Left renal pelvis (tissue), 4 donors: Measurements from ENCODE around the gene AGTRAP. TPM values are rescaled to one million over a fixed set of nuclear protein-coding genes. Genes with fewer than 3 reads are reported as not detected.

Source experiments
- DNase-seq, 4 donors: peaks; one replicate each; pipeline ENCODE4 v3.0.0-alpha.2; 2013; ENCODE audit warnings: low read depth in 4 of 4, low spot score in 3 of 4
- polyA plus RNA-seq, 4 donors: library from polyadenylated mRNA; unstranded; fragments of 120-200 nt; gene quantifications; one replicate each; pipeline ENCODE4 v1.2.1, GENCODE V29; 2013; ENCODE audit not compliant: insufficient read length in 4 of 4

AGTRAP gene
- polyA plus RNA-seq, 4 donors = 19.1 to 49.3 (median 38.9) TPM

DNA sequence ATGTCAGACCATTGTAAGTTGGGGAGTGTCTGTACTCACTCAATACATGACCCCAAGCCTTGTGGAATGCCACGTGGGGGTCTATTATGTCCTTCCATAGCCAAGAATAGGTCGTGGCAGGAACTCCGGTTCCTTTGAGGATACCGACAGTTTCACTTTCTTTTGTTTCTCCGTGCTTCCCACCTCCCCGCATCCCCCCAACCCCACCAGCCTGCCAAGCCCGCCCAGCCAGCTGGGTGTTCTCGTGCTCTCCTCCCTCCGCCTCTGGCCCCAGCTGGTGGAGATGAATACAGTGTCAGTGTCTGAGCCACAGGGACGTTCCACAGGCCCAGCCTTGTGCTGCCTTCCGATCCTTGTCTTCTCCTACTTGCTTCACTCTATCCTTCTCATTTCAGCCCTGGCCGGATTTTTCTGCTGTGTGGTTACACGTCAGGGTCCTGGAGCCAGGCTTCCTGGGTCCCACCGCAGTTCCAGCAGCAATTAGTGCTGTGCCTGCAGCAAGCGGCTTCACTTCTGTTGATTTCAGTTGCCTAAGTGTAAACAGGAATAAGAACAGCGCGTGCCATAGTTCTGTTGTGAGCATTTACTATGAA is 4.1 kb upstream of the AGTRAP start:
- peak in 1 of 4 donors; percentile 57 for DNase-seq

DNA sequence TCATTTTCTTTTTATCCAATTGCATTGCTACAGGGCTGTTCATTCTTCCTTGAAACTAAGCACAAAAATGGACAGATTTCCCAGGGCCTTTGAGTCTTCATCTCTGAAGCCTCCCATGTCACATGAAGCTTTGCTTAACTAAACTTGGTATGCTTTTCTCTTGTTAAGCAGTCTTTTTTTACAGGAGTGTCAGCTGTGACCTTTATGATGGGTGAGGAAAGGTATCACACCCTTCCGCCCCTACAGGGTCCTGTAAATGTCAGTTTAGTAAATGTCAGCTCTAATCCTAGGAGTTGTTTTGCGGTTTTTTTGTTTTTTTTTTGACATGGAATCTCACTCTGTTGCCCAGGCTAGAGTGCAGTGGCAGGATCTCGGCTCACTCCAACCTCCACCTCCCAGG is 2.6 kb upstream of the AGTRAP start:
- no peak for DNase-seq

DNA sequence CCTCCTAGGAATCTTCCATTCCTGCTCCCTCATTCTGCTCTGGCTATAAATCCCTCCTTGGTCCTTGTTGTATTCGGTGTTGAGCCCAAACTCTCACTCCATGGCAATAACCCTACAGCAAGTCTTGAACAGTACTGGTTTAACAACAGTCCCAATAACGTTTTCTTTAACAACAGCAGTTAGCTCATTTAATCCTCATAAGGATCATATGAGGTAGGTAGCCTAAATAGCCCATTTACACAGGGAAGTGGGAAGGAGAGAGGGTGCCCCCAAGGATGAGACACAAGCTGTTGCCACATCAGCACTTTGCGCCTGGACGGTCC is 444 bp upstream of the AGTRAP start:
- no peak for DNase-seq

DNA sequence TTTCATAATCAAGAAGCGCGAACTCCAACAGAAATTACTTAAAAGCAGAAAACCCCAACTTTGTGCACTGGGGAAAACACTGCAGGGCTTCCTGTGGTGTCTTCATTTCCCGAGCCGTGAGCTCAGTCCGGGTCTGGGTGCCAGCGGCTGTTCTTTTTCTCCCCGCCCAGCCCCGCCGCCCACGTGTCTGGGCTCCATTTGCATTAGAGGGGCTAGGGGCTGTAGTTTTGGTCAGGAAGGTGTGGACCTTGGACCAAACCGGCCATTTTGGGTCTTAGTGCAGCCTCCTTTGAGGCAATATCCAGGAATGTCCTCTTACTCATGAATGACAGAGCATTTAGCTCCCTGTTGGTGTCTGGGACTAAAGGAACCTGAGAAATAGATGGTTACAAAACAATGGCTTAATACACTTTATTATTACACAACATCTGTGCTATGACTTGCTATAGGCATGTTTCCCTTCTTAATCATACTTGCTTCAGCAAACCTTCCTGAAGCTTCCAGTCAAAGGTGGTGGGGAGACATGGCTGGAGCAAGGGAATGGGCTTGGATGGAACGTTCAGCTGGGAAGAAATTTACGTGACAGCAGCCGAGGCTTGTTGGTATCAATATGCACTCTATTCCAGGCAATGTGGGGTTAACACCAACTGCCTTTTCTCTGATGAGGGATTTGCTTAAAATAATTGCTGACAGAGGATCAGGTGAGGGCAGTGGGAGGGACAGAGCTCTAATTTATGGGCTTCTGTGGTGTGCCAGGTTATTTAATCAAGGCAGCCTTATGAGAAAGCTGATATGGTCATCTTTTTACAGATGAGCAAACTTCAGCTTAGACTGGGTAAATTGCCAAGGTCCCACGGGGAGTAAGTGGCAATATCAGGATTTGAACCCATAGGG is 1.1 kb downstream of the AGTRAP start:
- DNase-seq = no peak

DNA sequence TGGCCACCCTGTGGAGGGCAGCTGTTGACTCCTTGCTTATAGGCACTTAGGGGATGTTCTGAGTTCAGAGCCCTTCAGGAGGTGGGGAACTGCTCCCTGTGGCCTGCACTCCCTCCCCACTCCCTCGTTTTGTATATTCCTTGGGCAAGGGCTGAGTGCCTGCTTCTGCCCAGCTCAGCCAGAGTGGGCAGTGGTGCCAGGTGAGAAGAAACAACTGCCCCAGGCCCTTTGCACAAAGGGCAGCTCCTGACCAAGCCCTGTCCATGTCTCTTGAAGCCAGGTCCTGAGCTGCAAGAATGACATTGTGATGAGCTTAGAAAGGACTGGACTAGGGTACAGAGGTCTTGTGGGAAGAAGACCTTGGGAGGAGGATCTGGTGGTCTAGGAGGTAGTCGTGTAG is 2.2 kb downstream of the AGTRAP start:
- no peak for DNase-seq

DNA sequence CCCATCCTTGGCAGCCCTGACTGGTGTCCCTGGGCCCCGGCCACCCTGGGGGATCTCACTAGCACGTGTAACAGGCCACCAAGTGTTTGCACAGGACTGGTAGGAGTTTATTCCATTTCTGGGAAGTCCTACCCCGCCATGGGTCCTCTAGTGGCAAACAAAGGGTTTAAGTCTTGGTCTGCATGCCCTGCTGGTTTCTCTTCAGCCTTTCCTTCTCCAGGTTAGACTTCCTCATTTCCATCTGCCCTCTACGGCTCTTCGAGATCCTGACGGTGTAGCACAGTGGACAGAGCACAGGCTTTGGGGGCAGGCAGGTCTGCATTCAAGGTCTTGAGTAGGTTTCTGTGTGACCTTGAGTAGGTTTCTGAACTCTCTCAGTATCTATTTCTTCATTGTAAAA is 2.8 kb downstream of the AGTRAP start:
- no peak for DNase-seq

DNA sequence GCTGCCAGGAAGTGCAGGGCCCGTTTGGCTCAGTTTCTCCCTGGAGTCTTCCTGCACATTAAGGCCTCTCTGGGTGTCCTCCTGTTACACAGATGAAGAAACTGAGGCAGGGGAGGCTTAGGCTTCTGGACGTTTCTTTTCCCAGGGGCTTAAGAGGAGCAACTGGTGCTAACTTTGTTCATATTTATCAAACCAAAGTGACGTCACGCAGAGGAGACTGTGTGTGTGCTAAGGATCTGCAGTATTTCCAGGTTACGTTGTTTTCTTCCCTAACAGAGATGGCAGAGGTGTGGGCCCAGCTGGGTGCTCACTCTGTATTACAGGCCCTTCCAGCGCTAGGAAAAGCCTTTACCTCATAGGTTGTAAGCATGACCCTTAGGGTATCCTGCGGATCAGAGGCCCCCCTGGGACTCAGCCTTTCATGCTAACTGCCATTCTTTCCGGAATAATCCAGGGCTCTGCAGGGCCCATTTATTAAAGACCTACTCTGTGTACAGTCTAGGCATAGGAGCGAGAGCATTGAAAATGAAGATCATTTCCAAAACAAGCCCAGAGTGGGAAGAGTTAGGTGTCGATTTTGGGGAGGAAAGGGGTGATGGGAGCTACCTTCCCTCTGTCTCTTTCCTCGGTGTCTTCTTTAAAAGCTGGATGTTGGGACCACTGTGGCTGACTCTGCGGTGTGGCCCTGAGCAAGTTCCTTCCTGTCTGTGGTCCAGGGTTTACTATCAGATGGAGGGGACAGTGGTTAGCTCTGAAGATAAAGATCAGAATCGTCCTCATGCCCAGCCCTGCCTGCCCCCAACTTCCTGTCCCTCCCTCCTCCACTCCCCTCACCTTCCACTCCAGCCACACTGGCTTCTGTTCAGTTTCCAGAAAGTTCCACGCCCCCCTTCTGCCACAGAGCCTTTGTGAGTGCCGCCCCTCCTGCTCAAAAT is 4.6 kb downstream of the AGTRAP start:
- DNase-seq = no peak

DNA sequence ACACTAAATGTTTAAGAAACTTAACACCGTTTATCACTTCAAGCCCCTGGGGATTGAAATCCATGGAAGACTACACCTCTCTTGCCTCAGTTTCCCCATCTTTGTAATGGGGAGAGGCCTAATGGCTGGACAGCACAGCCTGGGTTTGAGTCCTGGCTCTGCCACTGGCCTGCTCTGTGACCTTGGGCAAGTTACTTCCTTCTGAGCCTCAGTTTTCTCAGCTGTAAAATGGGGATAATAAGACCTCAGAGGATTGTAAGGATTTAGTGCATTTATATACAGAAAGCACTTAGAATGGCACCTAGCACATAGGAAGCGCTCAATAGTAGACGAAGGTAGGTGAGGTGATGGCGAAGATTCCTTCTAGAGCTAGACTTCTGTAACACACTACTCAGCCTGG is 5.5 kb downstream of the AGTRAP start:
- no peak for DNase-seq

DNA sequence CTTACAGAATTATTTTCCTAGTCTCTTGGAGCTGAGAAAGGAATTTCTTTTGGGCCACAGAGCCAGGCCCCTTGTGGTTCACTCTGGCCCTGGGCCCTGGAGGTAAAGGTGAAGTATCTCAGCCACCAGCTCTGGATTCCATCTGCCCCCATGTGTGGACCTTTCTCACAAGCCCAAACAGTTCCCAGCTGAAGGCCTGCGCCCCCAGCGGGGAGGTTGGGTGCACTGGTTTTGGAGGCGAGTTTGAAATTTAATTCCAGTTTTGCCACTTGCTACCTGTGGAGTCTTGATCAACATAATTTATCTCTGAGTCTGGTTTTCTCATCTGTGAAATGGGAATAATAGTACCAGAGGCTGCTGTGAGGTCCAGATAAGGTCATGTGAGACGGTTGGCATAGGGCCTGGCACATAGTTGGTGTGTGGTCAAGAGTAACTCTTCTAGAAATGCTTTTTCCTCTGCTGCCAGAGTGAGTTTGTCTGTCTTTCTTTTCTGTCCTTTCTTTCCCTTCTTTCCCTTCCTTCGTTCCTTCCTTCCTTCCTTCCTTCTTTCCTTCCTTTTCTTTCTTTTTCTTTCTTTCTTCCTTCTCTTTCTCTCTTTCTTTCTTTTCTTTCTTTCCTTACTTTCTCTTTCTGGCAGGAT is 6.1 kb downstream of the AGTRAP start:
- DNase-seq = no peak

DNA sequence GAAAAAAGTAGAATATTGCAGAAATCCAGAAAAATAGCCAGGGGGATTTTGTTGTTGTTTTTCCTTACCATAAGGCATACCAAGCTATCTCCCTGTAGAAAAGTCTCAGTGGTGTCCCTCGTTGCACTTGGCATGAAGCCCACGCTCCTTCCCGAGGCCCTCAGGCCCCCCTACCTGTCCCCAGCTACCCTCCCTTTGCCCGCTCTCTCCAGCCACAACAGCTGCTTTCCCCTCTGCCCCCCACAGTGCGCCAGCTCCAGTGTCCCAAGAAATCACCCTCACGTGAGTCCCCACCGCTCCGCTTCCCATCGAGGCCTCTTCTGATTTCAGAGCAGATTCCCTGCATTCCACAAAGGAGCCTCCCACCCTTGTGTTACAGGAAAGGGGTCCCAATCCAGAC is 8.4 kb downstream of the AGTRAP start:
- no peak for DNase-seq

DNA sequence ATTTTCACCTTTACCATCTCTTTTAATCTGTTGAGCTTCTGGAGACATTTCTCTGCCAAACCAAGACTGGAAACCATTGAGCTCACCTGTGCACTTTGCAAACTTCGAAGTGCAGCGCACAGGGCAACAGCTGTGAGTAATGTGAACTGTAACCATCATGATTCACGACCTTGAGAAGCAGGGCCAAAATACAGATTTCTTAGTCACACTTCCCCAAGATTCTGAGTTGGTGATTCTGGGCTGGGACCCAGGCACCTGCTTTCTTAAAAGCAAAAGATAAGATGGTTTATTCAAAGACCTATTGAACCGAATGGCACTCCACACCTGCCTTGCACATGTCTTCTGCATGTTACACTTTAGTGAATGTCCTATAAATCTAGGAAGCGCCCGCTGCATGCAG is 10.2 kb downstream of the AGTRAP start:
- no peak for DNase-seq

DNA sequence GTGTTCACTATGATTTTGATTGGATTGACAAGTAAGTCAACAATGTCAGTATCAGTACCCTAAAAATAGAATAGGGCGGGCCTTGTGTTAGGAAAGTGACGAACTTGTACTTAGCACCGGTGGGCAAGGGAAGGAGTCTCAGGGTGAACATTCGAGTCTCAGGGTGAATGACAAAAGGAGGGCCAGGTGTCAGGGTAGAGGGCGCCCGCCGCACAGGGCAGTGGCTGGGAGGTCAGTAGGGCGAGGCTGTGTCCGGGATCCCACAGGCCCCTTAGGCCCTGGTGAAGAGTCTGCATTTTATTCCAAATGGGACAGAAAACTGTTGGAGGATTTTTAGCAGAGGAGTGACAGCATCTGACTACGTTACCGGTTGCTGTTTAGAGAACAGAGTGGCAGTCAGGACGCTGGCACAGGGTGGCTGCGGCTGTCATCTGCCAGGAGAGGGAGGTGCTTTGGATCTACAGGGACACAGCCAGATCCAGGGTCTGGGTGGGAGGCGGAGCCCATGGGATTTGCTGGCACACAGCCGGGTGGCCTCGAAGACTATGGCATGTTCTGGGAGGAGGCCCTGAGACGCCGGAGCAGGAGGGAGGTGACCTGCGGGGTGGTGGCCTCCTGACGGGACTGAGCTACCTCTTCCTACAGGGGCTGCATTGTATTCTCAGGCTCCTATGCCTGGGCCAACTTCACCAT is 11.0 kb downstream of the AGTRAP start:
- DNase-seq = no peak

DNA sequence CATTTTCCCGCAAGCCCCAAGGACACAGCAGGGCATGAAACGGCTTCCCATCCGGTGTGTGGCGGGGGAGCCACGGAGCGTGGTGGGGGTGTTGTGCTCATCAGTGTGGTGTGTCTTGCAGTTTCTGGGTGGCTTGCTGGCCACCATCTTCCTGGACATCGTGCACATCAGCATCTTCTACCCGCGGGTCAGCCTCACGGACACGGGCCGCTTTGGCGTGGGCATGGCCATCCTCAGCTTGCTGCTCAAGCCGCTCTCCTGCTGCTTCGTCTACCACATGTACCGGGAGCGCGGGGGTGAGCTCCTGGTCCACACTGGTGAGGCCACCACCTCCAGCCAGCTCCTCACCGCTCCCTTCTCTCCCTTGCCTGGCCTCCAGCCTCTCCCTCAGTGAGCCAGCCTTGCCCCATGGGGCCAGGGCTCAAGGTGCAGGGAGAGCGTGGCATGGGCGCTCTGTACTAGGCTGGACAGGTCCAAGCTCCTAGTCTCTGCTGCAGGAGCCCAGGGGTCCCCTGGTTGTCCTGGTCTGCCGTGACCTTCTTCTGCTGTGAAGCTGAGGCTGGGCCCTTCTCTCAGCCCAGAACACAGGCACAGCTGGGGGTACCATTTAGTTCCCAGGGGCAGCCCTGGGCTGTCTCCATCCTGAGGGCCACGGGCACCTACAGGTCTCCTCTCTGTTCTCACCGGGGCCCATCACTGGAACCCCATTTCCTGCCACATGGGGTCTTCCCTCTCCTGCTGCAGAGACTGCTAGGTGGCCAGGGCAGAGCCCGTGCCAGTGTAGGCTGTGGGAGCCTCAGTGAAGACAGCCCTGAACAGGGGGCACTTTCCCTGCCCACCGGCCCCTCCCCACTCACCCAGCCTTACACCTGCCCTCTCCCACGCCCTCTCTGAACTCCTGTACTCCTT is 12.6 kb downstream of the AGTRAP start:
- DNase-seq = no peak

DNA sequence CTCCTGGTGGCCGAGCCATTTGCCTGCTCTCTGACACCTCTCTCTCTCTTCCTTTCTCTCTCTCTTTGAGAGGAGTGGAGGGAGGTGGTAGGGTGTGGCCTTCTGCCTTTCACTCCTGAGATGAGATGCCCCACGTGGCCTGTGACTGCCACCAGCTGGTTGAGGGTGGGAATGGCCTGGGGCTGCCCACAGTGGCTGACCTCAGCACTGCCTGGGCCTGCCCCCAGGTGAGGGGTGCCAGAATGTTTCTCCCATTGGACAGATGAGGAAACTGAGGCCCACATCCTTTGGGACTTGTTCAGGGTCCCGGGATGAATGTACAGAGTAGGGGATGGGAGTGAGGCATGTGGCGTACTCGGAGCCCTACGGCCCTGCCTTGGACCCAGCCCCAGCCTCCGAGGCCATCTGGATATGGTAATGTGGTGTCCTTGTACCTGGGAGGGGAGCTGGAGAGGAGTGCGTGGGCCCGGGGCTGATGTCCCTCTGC is 13.3 kb downstream of the AGTRAP start:
- no peak for DNase-seq

DNA sequence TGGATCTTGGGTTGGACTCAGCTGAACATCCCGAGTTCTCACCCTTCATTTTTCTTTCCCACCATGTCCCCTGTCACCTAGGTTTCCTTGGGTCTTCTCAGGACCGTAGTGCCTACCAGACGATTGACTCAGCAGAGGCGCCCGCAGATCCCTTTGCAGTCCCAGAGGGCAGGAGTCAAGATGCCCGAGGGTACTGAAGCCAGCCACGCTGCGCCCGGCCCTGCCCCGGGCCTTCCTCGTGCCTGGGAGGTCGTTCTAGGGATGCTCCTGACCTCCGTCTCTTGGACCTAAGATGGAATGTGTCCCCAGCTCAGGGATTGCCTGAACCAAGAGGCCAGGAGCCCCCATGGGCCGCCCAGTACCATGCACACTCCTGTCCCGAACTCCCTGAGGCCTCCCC is 14.1 kb downstream of the AGTRAP start:
- DNase-seq = no peak

DNA sequence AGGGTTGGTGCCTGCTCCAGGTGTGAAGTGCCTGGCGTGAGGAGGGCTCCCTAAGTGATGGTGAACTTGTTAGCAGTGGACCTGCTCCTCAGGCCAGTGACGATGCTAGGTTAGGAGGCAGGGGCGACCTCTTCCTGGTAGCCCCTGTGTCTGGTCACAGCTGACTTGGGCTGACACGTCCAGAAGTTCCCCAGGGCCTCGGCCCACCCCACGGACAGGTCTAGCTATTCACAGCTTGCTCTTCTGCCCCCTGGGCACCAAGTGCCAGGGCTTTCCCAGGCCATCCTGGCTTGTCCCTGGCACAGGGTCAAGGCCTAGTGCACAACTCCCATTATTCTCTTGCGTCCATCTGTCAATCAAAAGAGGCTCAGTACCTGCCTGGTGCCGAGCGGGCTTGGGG is 15.2 kb downstream of the AGTRAP start:
- no peak for DNase-seq

DNA sequence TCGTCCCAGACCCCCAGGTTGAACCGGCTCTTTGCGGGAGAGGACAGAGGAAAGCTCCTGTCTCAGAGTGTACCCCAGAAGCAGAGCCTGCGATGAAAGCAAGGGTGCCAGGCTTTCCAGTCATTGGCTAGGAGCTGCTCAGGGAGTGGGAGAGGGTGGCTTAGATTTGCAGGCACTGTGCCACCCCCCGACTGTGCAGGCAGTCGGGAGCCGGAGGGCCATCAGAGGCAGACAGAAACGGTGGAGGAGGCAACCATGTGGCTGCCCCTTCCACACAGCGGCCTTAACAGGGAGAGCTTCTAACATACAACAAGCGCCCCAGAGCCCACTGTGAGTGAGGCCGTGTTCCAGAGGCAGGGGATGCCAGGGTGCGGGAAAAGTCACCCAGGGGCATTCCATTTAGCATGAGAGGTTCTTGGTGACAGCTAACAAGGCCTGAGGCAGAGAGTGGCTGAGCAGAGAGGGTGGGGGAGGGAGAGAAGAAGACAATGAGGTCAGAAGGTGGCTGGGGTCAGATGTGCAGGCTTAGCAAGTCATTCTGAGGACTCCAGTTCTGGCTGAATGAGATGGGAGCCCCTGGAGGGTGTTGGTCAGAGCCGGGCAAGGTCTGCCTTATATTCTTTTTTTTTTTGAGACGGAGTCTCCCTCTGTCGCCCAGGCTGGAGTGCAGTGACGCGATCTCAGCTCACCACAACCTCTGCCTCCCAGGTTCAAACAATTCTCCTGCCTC is 16.6 kb downstream of the AGTRAP start:
- DNase-seq = no peak

DNA sequence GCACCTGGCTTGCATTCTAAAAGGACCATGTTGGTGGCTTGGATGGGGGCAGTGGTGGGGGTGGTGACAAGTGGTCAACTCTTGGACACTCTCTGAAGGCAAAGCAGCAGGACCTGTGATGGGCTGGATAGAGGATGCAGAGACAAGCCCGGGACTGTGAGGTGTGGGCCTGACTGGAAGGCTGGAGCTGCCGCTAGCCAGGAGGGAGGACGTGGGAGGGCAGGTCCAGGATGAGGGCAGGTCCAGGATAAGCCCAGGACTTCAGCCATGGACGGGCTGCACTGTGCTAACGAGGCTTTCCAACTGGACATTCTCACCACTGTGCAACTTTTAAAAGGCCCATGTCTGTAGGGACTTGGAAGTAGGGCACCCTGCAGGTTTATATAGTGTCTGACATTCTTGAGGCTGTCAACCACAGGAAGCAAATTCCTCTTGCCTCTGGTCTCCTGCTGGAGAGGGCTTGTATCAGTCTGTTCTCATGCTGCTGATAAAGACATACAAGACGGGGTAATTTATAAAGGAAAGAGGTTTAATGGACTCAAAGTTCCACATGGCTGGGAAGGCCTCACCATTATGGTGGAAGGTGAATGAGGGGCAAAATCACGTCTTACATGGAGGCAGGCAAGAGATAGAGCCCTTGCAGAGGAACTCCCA is 17.7 kb downstream of the AGTRAP start:
- no peak for DNase-seq
